ENCODE measurements around the gene BTBD9. TPM values are rescaled to one million over a fixed set of nuclear protein-coding genes. Genes with fewer than 3 reads are reported as not detected.

Gene BTBD9
- total RNA-seq, 1 experiment from 2014 or later: 9.5 TPM

GRCh38 chr6:38423746-38424145 lies 216.0 kb downstream of the BTBD9 start:
- in situ Hi-C loops (cut with HindIII; ENCODE audit: low sequenced_read_pairs): no loop called here
- no peak for DNase-seq (ENCODE audit: low spot score)

GRCh38 chr6:38420207-38420606 lies 219.5 kb downstream of the BTBD9 start:
- in situ Hi-C loops (cut with HindIII; ENCODE audit: low sequenced_read_pairs): no loop called here
- no peak for DNase-seq (ENCODE audit: low spot score)

GRCh38 chr6:38417521-38417920 lies 222.2 kb downstream of the BTBD9 start:
- in situ Hi-C loops (cut with HindIII; ENCODE audit: low sequenced_read_pairs): no loop called here
- DNase-seq (ENCODE audit: low spot score): no peak

- in situ Hi-C loops (cut with HindIII; ENCODE audit: low sequenced_read_pairs): no loop called here
- no peak for DNase-seq (ENCODE audit: low spot score)
Observed at GRCh38 chr6:38415231-38416005, 224.3 kb downstream of the BTBD9 start.

- in situ Hi-C loops (cut with HindIII; ENCODE audit: low sequenced_read_pairs): no loop called here
Observed at GRCh38 chr6:38413102-38413800, 226.5 kb downstream of the BTBD9 start.

GRCh38 chr6:38407192-38407591 lies 232.5 kb downstream of the BTBD9 start:
- DNase-seq (ENCODE audit: low spot score): no peak
- in situ Hi-C loops (cut with HindIII; ENCODE audit: low sequenced_read_pairs): no loop called here

More at GRCh38 chr6:38413102-38413800, 226.5 kb downstream of the BTBD9 start:
- DNase-seq (ENCODE audit: low spot score): no peak

- no peak for DNase-seq (ENCODE audit: low spot score)
- in situ Hi-C loops (cut with HindIII; ENCODE audit: low sequenced_read_pairs): no loop called here
Observed at GRCh38 chr6:38406096-38406495, 233.6 kb downstream of the BTBD9 start.

GRCh38 chr6:38404900-38405556 lies 234.7 kb downstream of the BTBD9 start:
- in situ Hi-C loops (cut with HindIII; ENCODE audit: low sequenced_read_pairs): no loop called here
- DNase-seq (ENCODE audit: low spot score): peak; percentile 34

- in situ Hi-C loops (cut with HindIII; ENCODE audit: low sequenced_read_pairs): no loop called here
- DNase-seq (ENCODE audit: low spot score): peak; percentile 8
Observed at GRCh38 chr6:38404355-38404754, 235.4 kb downstream of the BTBD9 start.

GRCh38 chr6:38403548-38403947 lies 236.2 kb downstream of the BTBD9 start:
- DNase-seq (ENCODE audit: low spot score): no peak
- in situ Hi-C loops (cut with HindIII; ENCODE audit: low sequenced_read_pairs): no loop called here

GRCh38 chr6:38400764-38401163 lies 239.0 kb downstream of the BTBD9 start:
- in situ Hi-C loops (cut with HindIII; ENCODE audit: low sequenced_read_pairs): no loop called here
- no peak for DNase-seq (ENCODE audit: low spot score)

GRCh38 chr6:38400101-38400500 lies 239.6 kb downstream of the BTBD9 start:
- in situ Hi-C loops (cut with HindIII; ENCODE audit: low sequenced_read_pairs): no loop called here
- no peak for DNase-seq (ENCODE audit: low spot score)

GRCh38 chr6:38396209-38396608 lies 243.5 kb downstream of the BTBD9 start:
- DNase-seq (ENCODE audit: low spot score): no peak
- in situ Hi-C loops (cut with HindIII; ENCODE audit: low sequenced_read_pairs): no loop called here

GRCh38 chr6:38393986-38394385 lies 245.7 kb downstream of the BTBD9 start:
- no peak for DNase-seq (ENCODE audit: low spot score)
- in situ Hi-C loops (cut with HindIII; ENCODE audit: low sequenced_read_pairs): no loop called here

GRCh38 chr6:38391626-38392579 lies 247.8 kb downstream of the BTBD9 start:
- no peak for DNase-seq (ENCODE audit: low spot score)
- in situ Hi-C loops (cut with HindIII; ENCODE audit: low sequenced_read_pairs): no loop called here

- no peak for DNase-seq (ENCODE audit: low spot score)
- in situ Hi-C loops (cut with HindIII; ENCODE audit: low sequenced_read_pairs): no loop called here
Observed at GRCh38 chr6:38391206-38391605, 248.5 kb downstream of the BTBD9 start.

GRCh38 chr6:38389875-38390274 lies 249.9 kb downstream of the BTBD9 start:
- in situ Hi-C loops (cut with HindIII; ENCODE audit: low sequenced_read_pairs): no loop called here
- DNase-seq (ENCODE audit: low spot score): no peak

GRCh38 chr6:38387971-38388370 lies 251.8 kb downstream of the BTBD9 start:
- in situ Hi-C loops (cut with HindIII; ENCODE audit: low sequenced_read_pairs): no loop called here
- no peak for DNase-seq (ENCODE audit: low spot score)

GRCh38 chr6:38387461-38387860 lies 252.3 kb downstream of the BTBD9 start:
- no peak for DNase-seq (ENCODE audit: low spot score)
- in situ Hi-C loops (cut with HindIII; ENCODE audit: low sequenced_read_pairs): no loop called here
